Measurements from ENCODE around the gene ALDH3A1.

Gene ALDH3A1

GRCh38 chr17:19714542-19715411, 33.3 kb downstream of the ALDH3A1 start:
- no peak for DNase-seq (ENCODE audit: low spot score)
- CTCF ChIA-PET = interaction anchor here (0.8 to 1.1 kb wide), 2 partner anchors 50 to 52 kb away, joined by 3 read pairs; no protein-coding TSS in a partner anchor
- peak overlapping the region; percentile 98 for H3K27ac ChIP-seq
- no peak for TF ChIP-seq CTCF (conservative IDR thresholded peaks at IDR 0.05; ENCODE audit: low read depth)
- POLR2A ChIA-PET (ENCODE audit: low non-redundant PET) = no interaction called here

GRCh38 chr17:19713901-19714361, 34.2 kb downstream of the ALDH3A1 start:
- H3K27ac ChIP-seq = peak overlapping the region; percentile 98
- CTCF ChIA-PET = no interaction called here
- TF ChIP-seq CTCF (conservative IDR thresholded peaks at IDR 0.05; ENCODE audit: low read depth) = no peak
- no peak for DNase-seq (ENCODE audit: low spot score)
- POLR2A ChIA-PET (ENCODE audit: low non-redundant PET) = no interaction called here

- TF ChIP-seq CTCF (conservative IDR thresholded peaks at IDR 0.05; ENCODE audit: low read depth) = no peak
- peak overlapping the region; percentile 98 for H3K27ac ChIP-seq
- ChIA-PET CTCF (interaction anchor here (0.6 kb wide), 1 partner anchor 55 kb away, joined by 4 read pairs; no protein-coding TSS in a partner anchor), POLR2A (ENCODE audit: low non-redundant PET) (no interaction called here)
- no peak for DNase-seq (ENCODE audit: low spot score)
Measured at GRCh38 chr17:19713462-19713861, 34.6 kb downstream of the ALDH3A1 start.

- ChIA-PET POLR2A (ENCODE audit: low non-redundant PET) (no interaction called here), CTCF (interaction anchor here (0.6 kb wide), 2 partner anchors 12 to 30 kb away, joined by 3 read pairs; no protein-coding TSS in a partner anchor)
- no peak for TF ChIP-seq CTCF (conservative IDR thresholded peaks at IDR 0.05; ENCODE audit: low read depth)
- no peak for DNase-seq (ENCODE audit: low spot score)
- H3K27ac ChIP-seq = peak overlapping the region; percentile 98
Measured at GRCh38 chr17:19712436-19713004, 35.6 kb downstream of the ALDH3A1 start.

- TF ChIP-seq CTCF (conservative IDR thresholded peaks at IDR 0.05; ENCODE audit: low read depth) = no peak
- peak overlapping the region; percentile 72 for H3K27ac ChIP-seq
- POLR2A ChIA-PET (ENCODE audit: low non-redundant PET) = no interaction called here
- no peak for DNase-seq (ENCODE audit: low spot score)
- CTCF ChIA-PET = interaction anchor here (0.8 to 1.2 kb wide), 4 partner anchors 38 to 196 kb away, joined by 3 to 11 read pairs (median 6); no protein-coding TSS in a partner anchor
Measured at GRCh38 chr17:19709841-19710240, 38.3 kb downstream of the ALDH3A1 start.

- ChIA-PET CTCF (no interaction called here), POLR2A (ENCODE audit: low non-redundant PET) (no interaction called here)
- peak overlapping the region; percentile 96 for H3K27ac ChIP-seq
- DNase-seq (ENCODE audit: low spot score) = no peak
- TF ChIP-seq CTCF (conservative IDR thresholded peaks at IDR 0.05; ENCODE audit: low read depth) = no peak
Measured at GRCh38 chr17:19708431-19709175, 39.5 kb downstream of the ALDH3A1 start.

Data from RWPE1 (cell line).